ENCODE results near the gene TMEM150C. TPM values are rescaled to one million over a fixed set of nuclear protein-coding genes. Genes with fewer than 3 reads are reported as not detected.
"Not testable (repeated sequence)": the region's sequence is repeated elsewhere in the genome, so short reads cannot be mapped to it uniquely, and the experiment has no call there.

Gene TMEM150C
- total and polyA plus RNA-seq, 2 experiments from 2014 or later: 0.22 to 0.44 TPM

DNA sequence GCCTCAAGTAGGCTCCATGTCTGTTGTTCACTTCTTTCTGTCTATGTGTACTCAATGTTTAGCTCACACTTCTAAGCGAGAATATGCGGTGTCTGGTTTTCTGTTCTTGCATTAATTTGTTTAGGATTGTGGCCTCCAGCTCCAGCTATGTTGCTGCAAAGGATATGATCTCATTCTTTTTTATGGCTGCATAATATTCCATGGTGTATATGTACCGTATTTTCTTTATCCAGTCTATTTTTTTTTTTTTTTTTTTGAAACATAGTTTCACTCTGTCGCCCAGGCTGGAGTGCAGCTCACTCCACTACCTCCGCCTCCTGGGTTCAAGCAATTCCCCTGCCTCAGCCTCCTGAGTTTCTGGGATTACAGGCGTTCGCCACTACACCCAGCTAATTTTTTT, 5.7 kb upstream of the TMEM150C start:
- H2AFZ ChIP-seq: no peak overlapping the region
- peaks cover 2% of the 10 kb centered on the region for H3K27me3 ChIP-seq (replicated peaks; ENCODE audit: insufficient read depth)
- WGBS, 2 experiments (ENCODE audit: low coverage in 1 of 2, low lambda C conversion rate in 2 of 2, missing lambda C conversion rate in 2 of 2): 69 to 78% methylated on average over 7 of the region's 7 CpGs
- H3K79me2 ChIP-seq (ENCODE audit: insufficient read depth): no peaks in the 10 kb centered on the region
- no peaks in the 10 kb centered on the region for H3F3A ChIP-seq (ENCODE audit: insufficient read depth)
- no peaks in the 10 kb centered on the region for H3K9me3 ChIP-seq (ENCODE audit: low read depth)
- no peak overlapping the region for H3K4me2 ChIP-seq (ENCODE audit: unreplicated experiment)
- no peak overlapping the region for H3K4me3 ChIP-seq
- H4K20me1 ChIP-seq (ENCODE audit: insufficient read depth): no peaks in the 10 kb centered on the region
- no peaks in the 10 kb centered on the region for H3K9me2 ChIP-seq (ENCODE audit: insufficient read depth)
- H3K9ac ChIP-seq: no peak overlapping the region
- H3K27ac ChIP-seq: no peak overlapping the region
- DNase-seq: no peak
- in situ Hi-C loops (cut with MboI): no loop called here
- H3K36me3 ChIP-seq (ENCODE audit: low read depth): no peaks in the 10 kb centered on the region
- no peaks in the 10 kb centered on the region for H3K4me1 ChIP-seq (ENCODE audit: insufficient read depth)
- TF ChIP-seq EZH2phosphoT487 (IDR thresholded peaks at IDR 0.05; ENCODE audit: insufficient read depth, low read depth) (no peak), EZH2 (IDR thresholded peaks at IDR 0.05; ENCODE audit: insufficient read depth, poor library complexity, severe bottlenecking) (no peak)

DNA sequence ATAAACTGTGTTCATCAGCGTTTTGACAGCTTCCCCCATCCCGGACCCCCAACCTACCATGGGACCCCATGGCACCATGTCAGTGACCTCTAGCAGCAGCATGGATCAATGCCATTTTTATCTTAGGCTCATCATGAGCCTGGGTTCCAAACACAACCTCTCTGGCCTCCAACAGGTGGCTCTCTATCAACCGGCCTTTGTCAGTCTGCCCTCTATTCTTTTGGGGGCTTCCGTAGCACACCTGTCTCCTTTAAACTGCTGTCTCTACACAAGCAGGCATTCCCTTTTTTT, 721 bp upstream of the TMEM150C start:
- H3K4me3 ChIP-seq: peak overlapping the region; percentile 78
- H3K79me2 ChIP-seq (ENCODE audit: insufficient read depth): no peaks in the 10 kb centered on the region
- 50 to 53% methylated on average over 4 of the region's 4 CpGs for WGBS, 2 experiments (ENCODE audit: low coverage in 1 of 2, low lambda C conversion rate in 2 of 2, missing lambda C conversion rate in 2 of 2)
- H3K9me3 ChIP-seq (ENCODE audit: low read depth): no peaks in the 10 kb centered on the region
- no peaks in the 10 kb centered on the region for H3K36me3 ChIP-seq (ENCODE audit: low read depth)
- H3K4me2 ChIP-seq (ENCODE audit: unreplicated experiment): peak overlapping the region; percentile 88
- no peaks in the 10 kb centered on the region for H3K4me1 ChIP-seq (ENCODE audit: insufficient read depth)
- H3K9me2 ChIP-seq (ENCODE audit: insufficient read depth): no peaks in the 10 kb centered on the region
- H4K20me1 ChIP-seq (ENCODE audit: insufficient read depth): no peaks in the 10 kb centered on the region
- TF ChIP-seq EZH2phosphoT487 (IDR thresholded peaks at IDR 0.05; ENCODE audit: insufficient read depth, low read depth): no peak
- no peak for DNase-seq
- in situ Hi-C loops (cut with MboI): no loop called here
- peak overlapping the region; percentile 88 for H2AFZ ChIP-seq
- H3F3A ChIP-seq (ENCODE audit: insufficient read depth): no peaks in the 10 kb centered on the region
- H3K27me3 ChIP-seq (replicated peaks; ENCODE audit: insufficient read depth): peaks cover 29% of the 10 kb centered on the region
- H3K27ac ChIP-seq: no peak overlapping the region
- no peak overlapping the region for H3K9ac ChIP-seq

DNA sequence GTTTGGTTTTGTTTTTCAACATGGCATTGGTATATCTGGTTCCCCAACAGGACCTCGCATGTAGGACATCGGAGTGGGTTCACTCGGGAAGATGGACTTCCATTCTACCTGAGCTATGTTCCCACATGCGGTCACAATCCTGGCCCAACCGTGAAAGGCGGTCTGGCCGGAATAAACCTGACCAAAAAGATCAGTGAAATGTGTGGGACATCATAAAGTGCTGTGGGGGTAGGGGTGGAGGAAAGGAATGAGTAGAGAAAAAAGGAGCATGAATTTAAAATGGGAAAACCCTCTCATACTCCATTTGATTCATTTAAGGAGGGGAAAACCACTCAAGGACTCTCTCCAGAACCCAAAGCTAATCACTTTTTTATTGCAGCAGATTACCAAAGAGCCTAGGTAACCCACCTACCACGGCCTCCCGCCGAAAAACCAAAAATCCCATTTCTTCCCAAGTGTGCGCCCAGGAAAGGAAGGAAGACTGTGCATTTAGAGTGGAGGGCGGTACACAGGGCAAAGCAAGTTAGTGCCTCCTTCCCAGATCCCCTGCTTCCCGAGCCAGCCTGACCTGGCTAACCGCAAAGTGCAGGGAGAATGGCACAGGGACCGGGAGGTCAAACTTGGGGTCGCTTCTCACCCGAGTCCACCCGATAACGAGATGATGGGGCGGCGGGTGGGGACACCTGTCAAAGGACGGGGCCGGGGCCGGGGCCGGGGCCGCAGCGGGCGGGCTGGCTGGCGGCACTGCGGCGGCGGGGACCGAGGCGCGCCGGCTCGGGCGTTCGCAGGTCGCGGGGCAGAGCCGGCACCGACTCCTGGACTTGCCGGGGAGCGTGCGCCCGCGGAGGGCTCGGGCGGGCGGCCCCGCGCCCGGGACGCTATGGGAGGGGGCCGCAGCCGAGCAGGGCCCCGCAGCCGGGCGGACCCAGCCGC, 669 bp downstream of the TMEM150C start:
- H3K4me1 ChIP-seq (ENCODE audit: insufficient read depth): no peaks in the 10 kb centered on the region
- H3K4me2 ChIP-seq (ENCODE audit: unreplicated experiment): peak overlapping the region; percentile 71

DNA sequence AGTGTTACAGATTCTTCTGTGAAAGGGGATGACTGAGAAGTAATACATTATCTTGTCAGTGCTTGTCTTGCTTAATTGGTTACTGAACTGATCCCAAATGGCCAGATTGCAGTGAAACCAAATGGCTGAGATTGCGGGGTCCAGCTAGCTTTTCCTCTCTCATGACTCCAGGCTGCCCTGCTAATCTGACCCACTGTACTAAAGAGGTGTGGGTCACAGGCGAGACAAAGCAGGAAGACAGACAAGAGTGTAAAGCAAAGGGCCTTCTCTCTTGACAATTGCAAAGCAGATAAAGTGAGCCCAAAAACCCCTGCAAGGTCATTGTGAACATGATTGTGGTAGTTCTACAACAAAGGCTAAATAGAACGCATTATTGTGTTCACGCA, 2.1 kb downstream of the TMEM150C start:
- Histone ChIP-seq H3K4me2 (ENCODE audit: unreplicated experiment) (no peak overlapping the region), H3K9me2 (ENCODE audit: insufficient read depth) (no peaks in the 10 kb centered on the region), H3K4me1 (ENCODE audit: insufficient read depth) (no peaks in the 10 kb centered on the region), H2AFZ (no peak overlapping the region), H3K9me3 (ENCODE audit: low read depth) (no peaks in the 10 kb centered on the region), H3K27me3 (replicated peaks; ENCODE audit: insufficient read depth) (peaks cover 29% of the 10 kb centered on the region), H3F3A (ENCODE audit: insufficient read depth) (no peaks in the 10 kb centered on the region), H3K9ac (no peak overlapping the region), H3K4me3 (no peak overlapping the region), H4K20me1 (ENCODE audit: insufficient read depth) (no peaks in the 10 kb centered on the region), H3K36me3 (ENCODE audit: low read depth) (no peaks in the 10 kb centered on the region), H3K27ac (no peak overlapping the region), H3K79me2 (ENCODE audit: insufficient read depth) (no peaks in the 10 kb centered on the region)
- no peak for TF ChIP-seq EZH2phosphoT487 (IDR thresholded peaks at IDR 0.05; ENCODE audit: insufficient read depth, low read depth)
- no peak for DNase-seq
- 94 to 95% methylated on average over 4 of the region's 4 CpGs for WGBS, 2 experiments (ENCODE audit: low coverage in 1 of 2, low lambda C conversion rate in 2 of 2, missing lambda C conversion rate in 2 of 2)
- in situ Hi-C loops (cut with MboI): no loop called here

More for the DNA sequence above, 669 bp downstream of the TMEM150C start:
- H3F3A ChIP-seq (ENCODE audit: insufficient read depth): no peaks in the 10 kb centered on the region
- H3K27ac ChIP-seq: no peak overlapping the region
- in situ Hi-C loops (cut with MboI): no loop called here
- TF ChIP-seq EZH2phosphoT487 (IDR thresholded peaks at IDR 0.05; ENCODE audit: insufficient read depth, low read depth) (no peak), EZH2 (IDR thresholded peaks at IDR 0.05; ENCODE audit: insufficient read depth, poor library complexity, severe bottlenecking) (peak; percentile 74)
- peak overlapping the region; percentile 78 for H3K4me3 ChIP-seq
- H4K20me1 ChIP-seq (ENCODE audit: insufficient read depth): no peaks in the 10 kb centered on the region
- DNase-seq: peak; percentile 36
- H3K79me2 ChIP-seq (ENCODE audit: insufficient read depth): no peaks in the 10 kb centered on the region
- H3K27me3 ChIP-seq (replicated peaks; ENCODE audit: insufficient read depth): peaks cover 29% of the 10 kb centered on the region
- no peak overlapping the region for H3K9ac ChIP-seq
- no peaks in the 10 kb centered on the region for H3K9me2 ChIP-seq (ENCODE audit: insufficient read depth)
- H3K9me3 ChIP-seq (ENCODE audit: low read depth): no peaks in the 10 kb centered on the region
- 0 out of 2 replicates have a peak overlapping the region, but pooled peaks have one; percentile 49 for H2AFZ ChIP-seq
- no peaks in the 10 kb centered on the region for H3K36me3 ChIP-seq (ENCODE audit: low read depth)
- WGBS, 2 experiments (ENCODE audit: low coverage in 1 of 2, low lambda C conversion rate in 2 of 2, missing lambda C conversion rate in 2 of 2): 28 to 56% methylated on average over 15 to 30 of the region's 61 CpGs

DNA sequence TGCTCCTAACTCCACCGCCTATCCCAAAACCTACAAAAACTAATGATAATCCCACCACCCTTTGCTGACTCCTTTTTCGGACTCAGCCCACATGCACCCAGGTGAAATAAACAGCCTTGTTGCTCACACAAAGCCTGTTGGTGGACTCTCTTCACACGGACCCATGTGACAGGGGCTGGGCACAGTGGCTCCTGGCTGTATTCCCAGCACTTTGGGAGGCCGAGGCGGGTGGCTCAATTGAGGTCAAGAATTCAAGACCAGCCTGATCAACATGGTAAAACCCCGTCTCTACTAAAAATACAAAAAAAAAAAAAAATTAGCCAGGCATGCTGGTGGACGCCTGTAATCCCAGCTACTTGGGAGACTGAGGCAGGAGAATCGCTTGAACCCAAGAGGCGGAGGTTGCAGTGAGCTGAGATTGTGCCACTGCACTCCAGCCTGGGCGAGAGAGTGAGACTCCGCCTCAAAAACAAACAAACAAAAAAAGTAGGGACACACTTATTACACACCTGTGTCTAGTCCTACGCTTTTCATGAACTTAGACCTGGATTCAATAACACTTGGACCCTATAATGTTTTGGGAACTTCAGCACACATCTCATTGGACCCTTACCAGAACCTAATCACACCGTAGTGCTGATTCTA, 2.6 kb downstream of the TMEM150C start:
- H3F3A ChIP-seq (ENCODE audit: insufficient read depth); H3K9me3 ChIP-seq (ENCODE audit: low read depth); H3K27ac ChIP-seq; H3K4me3 ChIP-seq; H3K4me1 ChIP-seq (ENCODE audit: insufficient read depth); H3K4me2 ChIP-seq (ENCODE audit: unreplicated experiment); H4K20me1 ChIP-seq (ENCODE audit: insufficient read depth); H3K79me2 ChIP-seq (ENCODE audit: insufficient read depth); H3K9me2 ChIP-seq (ENCODE audit: insufficient read depth); H3K36me3 ChIP-seq (ENCODE audit: low read depth); in situ Hi-C loops (cut with MboI); H3K9ac ChIP-seq; DNase-seq; H2AFZ ChIP-seq: not testable (repeated sequence)
- peaks cover 29% of the 10 kb centered on the region for H3K27me3 ChIP-seq (replicated peaks; ENCODE audit: insufficient read depth)
- WGBS, 2 experiments (ENCODE audit: low coverage in 1 of 2, low lambda C conversion rate in 2 of 2, missing lambda C conversion rate in 2 of 2): 74 to 83% methylated on average over 13 of the region's 13 CpGs
